Measurements from ENCODE around the gene HOXC11.

Gene HOXC11

GRCh38 chr12:53974084-53975063, 1.4 kb downstream of the HOXC11 start, which contains the start of gene HOTAIR:
Gene HOTAIR (minus strand): TSS chr12:53974954.
- DNase-seq = no peak

GRCh38 chr12:53975064-53975471, 2.1 kb downstream of the HOXC11 start:
- no peak for DNase-seq

- DNase-seq = no peak
Observed at GRCh38 chr12:53975479-53976152, 2.7 kb downstream of the HOXC11 start.

GRCh38 chr12:53976172-53976822, 3.4 kb downstream of the HOXC11 start:
- DNase-seq = no peak

GRCh38 chr12:53976823-53977595, 4.1 kb downstream of the HOXC11 start:
- no peak for DNase-seq

- DNase-seq = no peak
Observed at GRCh38 chr12:53977596-53978445, 4.9 kb downstream of the HOXC11 start.

- DNase-seq = no peak
Observed at GRCh38 chr12:53978477-53979356, 5.8 kb downstream of the HOXC11 start.

- DNase-seq = no peak
Observed at GRCh38 chr12:53980104-53980801, 7.3 kb downstream of the HOXC11 start.

GRCh38 chr12:53980802-53981496, 8.0 kb downstream of the HOXC11 start:
- no peak for DNase-seq

GRCh38 chr12:53981634-53982565, 9.0 kb downstream of the HOXC11 start:
- no peak for DNase-seq

GRCh38 chr12:53982648-53983567, 10.0 kb downstream of the HOXC11 start:
- DNase-seq = no peak

- no peak for DNase-seq
Observed at GRCh38 chr12:53983568-53983949, 10.6 kb downstream of the HOXC11 start.

GRCh38 chr12:53983950-53984572, 11.1 kb downstream of the HOXC11 start:
- no peak for DNase-seq

GRCh38 chr12:53984901-53985691, 12.2 kb downstream of the HOXC11 start, which contains the start of gene HOXC10:
Gene HOXC10 (plus strand): TSS chr12:53985146. CDS start chr12:53985260, 114 bp downstream.
- DNase-seq = peak in 2 of 4 experiments; percentile 30 to 50

- no peak for DNase-seq
Observed at GRCh38 chr12:53985692-53985993, 12.7 kb downstream of the HOXC11 start.
